22Rv1 (cell line): ENCODE data around the gene PCGF1.
"Not testable (repeated sequence)": the region's sequence is repeated elsewhere in the genome, so short reads cannot be mapped to it uniquely, and the experiment has no call there.

Experiments used
- ZFX ChIP-seq: fragments of 450-650 bp; IDR thresholded peaks from 2 replicates; pipeline ENCODE4 v1.6.1; 2017; ENCODE audit warnings: antibody characterized with exemption, borderline replicate concordance
- TF ChIP-seq, protein P1 (sequence below): fragments of 450-650 bp; IDR thresholded peaks from 2 replicates; pipeline ENCODE4 v1.5.1; 2017; ENCODE audit warnings: mild to moderate bottlenecking

DNA sequence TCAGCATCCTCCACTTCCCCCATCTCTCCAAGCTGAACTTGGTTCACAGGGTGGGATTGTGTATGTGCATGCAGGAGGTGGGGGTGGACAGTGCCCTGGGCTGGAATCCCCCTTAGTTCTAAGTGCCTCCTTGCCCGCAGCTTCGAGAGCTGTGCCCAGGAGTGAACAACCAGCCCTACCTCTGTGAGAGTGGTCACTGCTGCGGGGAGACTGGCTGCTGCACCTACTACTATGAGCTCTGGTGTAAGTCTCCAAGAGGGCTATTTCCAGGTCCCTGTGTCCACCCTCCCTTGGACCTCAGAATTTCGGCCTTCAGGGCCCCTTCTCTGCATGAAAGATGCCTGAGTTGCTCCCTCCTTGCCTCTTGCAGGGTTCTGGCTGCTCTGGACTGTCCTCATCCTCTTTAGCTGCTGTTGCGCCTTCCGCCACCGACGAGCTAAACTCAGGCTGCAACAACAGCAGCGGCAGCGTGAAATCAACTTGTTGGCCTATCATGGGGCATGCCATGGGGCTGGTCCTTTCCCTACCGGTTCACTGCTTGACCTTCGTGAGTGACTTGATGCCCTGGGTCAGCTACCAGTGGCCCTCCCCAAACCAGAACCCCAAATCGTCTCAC lies 47.9 kb downstream of the PCGF1 start:
- TF ChIP-seq, protein P1, sequence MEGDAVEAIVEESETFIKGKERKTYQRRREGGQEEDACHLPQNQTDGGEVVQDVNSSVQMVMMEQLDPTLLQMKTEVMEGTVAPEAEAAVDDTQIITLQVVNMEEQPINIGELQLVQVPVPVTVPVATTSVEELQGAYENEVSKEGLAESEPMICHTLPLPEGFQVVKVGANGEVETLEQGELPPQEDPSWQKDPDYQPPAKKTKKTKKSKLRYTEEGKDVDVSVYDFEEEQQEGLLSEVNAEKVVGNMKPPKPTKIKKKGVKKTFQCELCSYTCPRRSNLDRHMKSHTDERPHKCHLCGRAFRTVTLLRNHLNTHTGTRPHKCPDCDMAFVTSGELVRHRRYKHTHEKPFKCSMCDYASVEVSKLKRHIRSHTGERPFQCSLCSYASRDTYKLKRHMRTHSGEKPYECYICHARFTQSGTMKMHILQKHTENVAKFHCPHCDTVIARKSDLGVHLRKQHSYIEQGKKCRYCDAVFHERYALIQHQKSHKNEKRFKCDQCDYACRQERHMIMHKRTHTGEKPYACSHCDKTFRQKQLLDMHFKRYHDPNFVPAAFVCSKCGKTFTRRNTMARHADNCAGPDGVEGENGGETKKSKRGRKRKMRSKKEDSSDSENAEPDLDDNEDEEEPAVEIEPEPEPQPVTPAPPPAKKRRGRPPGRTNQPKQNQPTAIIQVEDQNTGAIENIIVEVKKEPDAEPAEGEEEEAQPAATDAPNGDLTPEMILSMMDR: not testable (repeated sequence)
- not testable (repeated sequence) for TF ChIP-seq ZFX
